ENCODE results near the gene WWOX. TPM values are rescaled to one million over a fixed set of nuclear protein-coding genes. Genes with fewer than 3 reads are reported as not detected.

Gene WWOX
- total and polyA plus RNA-seq, 10 donors = 5.9 to 90.3 (median 26.4) TPM

DNA sequence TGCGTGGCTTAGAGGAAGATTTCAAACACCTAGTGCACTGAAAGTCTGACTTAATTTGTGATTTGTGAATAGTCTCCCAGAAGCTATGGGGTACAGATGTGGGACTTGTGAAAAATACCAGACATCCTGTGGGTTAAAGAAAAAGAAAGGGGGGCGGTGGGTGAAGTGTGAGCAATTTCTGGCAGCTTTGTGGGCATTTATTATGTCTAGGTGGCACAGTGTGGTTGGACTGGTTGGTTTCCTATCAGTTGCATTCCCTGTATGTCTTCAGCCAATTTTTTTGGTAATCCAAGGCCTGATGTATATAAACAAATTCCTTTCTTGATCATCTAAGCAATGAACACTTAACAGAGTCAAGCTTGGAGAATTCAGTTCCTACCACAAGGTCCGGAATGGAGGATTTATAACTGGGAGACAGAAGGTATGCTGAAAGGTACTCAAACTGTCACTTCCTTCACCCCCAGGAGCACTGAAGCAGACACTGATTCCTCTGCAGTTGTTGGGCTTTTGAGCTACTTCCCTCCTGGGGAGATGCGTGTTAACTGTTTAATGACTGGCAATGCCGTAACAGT lies 211.6 kb downstream of the WWOX start:
- intact Hi-C loops (cut with DNase I; ENCODE audit: low total_unique reads) = no loop called here
- Histone ChIP-seq H3K4me3 (no peak overlapping the region), H3K9me3 (no peaks in the 10 kb centered on the region), H3K36me3 (no peaks in the 10 kb centered on the region), H3K4me1 (no peaks in the 10 kb centered on the region), H3K27me3 (replicated peaks in 1 of 7) (no peaks in the 10 kb centered on the region), H3K27ac (no peak overlapping the region)
- 37 to 57% (median 41%) methylated on average over 5 of the region's 5 CpGs for WGBS, 5 donors
- DNase-seq = no peak
- no peak for TF ChIP-seq POLR2A (IDR thresholded peaks at IDR 0.05)
- TF ChIP-seq POLR2AphosphoS5 (IDR thresholded peaks at IDR 0.05) = no peak
- no peak for TF ChIP-seq CTCF (IDR thresholded peaks at IDR 0.05 in 8 of 11, conservative IDR thresholded peaks at IDR 0.05 in 3 of 11)

- Histone ChIP-seq H3K4me3 (no peak overlapping the region), H3K9me3 (no peaks in the 10 kb centered on the region), H3K36me3 (no peaks in the 10 kb centered on the region), H3K27me3 (replicated peaks in 1 of 7) (no peaks in the 10 kb centered on the region), H3K4me1 (no peaks in the 10 kb centered on the region), H3K27ac (no peak overlapping the region)
- 82 to 96% (median 88%) methylated on average over 4 of the region's 4 CpGs for WGBS, 5 donors
- intact Hi-C loops (cut with DNase I; ENCODE audit: low total_unique reads) = no loop called here
- no peak for DNase-seq
- TF ChIP-seq POLR2AphosphoS5 (IDR thresholded peaks at IDR 0.05) (no peak), CTCF (IDR thresholded peaks at IDR 0.05 in 8 of 11, conservative IDR thresholded peaks at IDR 0.05 in 3 of 11) (no peak), POLR2A (IDR thresholded peaks at IDR 0.05) (no peak)
Measured at GRCh38 chr16:78311831-78312230, 212.4 kb downstream of the WWOX start.

DNA sequence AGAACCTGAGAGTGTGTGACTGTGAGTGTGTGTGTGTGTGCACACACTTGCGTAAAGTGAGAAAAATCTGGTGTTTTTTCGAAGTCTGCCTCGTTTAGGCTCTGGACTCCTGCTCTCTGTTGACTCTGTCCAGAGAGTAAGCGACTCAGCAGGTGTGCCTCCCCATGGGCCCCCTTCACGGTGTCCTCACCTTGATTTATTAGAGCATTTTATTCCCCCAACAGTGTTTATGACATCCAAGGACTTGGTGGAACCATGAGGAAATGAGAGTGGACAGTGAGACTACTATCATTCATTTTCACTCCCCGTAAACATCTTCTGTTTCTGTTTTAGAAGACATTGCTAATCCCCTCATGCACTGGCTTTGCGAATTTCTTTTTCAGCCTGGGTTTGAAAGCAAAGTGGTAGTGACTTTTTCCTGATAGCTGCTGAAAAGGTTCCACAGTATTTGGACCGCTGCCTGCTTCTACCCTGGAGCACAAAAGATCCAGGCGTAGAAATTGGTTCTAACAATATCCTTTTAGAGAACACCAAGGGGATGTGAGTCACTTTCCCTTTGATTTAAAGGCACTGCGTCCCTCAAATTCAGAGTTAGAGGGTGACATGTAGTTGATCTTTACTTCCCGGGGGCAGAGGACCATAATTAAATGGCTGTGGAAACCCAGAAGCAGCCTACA lies 218.2 kb downstream of the WWOX start:
- intact Hi-C loops (cut with DNase I; ENCODE audit: low total_unique reads) = no loop called here
- Histone ChIP-seq H3K27ac (no peak overlapping the region), H3K4me3 (peak overlapping the region in 1 of 8 donors; percentile 13), H3K4me1 (no peaks in the 10 kb centered on the region), H3K27me3 (replicated peaks in 1 of 7) (no peaks in the 10 kb centered on the region), H3K9me3 (no peaks in the 10 kb centered on the region), H3K36me3 (no peaks in the 10 kb centered on the region)
- WGBS, 5 donors = 56 to 73% (median 68%) methylated on average over 11 of the region's 11 CpGs
- no peak for DNase-seq
- TF ChIP-seq CTCF (IDR thresholded peaks at IDR 0.05 in 8 of 11, conservative IDR thresholded peaks at IDR 0.05 in 3 of 11) (no peak), POLR2A (IDR thresholded peaks at IDR 0.05) (no peak), POLR2AphosphoS5 (IDR thresholded peaks at IDR 0.05) (no peak)

- intact Hi-C loops (cut with DNase I; ENCODE audit: low total_unique reads) = no loop called here
- Histone ChIP-seq H3K4me1 (no peaks in the 10 kb centered on the region), H3K36me3 (no peaks in the 10 kb centered on the region), H3K9me3 (no peaks in the 10 kb centered on the region), H3K27me3 (replicated peaks in 1 of 7) (no peaks in the 10 kb centered on the region), H3K27ac (no peak overlapping the region), H3K4me3 (no peak overlapping the region)
- DNase-seq = no peak
- 88 to 94% (median 92%) methylated on average over 9 of the region's 9 CpGs for WGBS, 5 donors
- TF ChIP-seq CTCF (IDR thresholded peaks at IDR 0.05 in 8 of 11, conservative IDR thresholded peaks at IDR 0.05 in 3 of 11) (no peak), POLR2A (IDR thresholded peaks at IDR 0.05) (no peak), POLR2AphosphoS5 (IDR thresholded peaks at IDR 0.05) (no peak)
Measured at GRCh38 chr16:78321620-78322360, 222.3 kb downstream of the WWOX start.
